ENCODE data around the gene SHPK. TPM values are rescaled to one million over a fixed set of nuclear protein-coding genes. Genes with fewer than 3 reads are reported as not detected.
"Not testable (repeated sequence)": the region's sequence is repeated elsewhere in the genome, so short reads cannot be mapped to it uniquely, and the experiment has no call there.

SHPK gene
- total RNA-seq, 1 experiment from 2014 or later, result 21.4 TPM

DNA sequence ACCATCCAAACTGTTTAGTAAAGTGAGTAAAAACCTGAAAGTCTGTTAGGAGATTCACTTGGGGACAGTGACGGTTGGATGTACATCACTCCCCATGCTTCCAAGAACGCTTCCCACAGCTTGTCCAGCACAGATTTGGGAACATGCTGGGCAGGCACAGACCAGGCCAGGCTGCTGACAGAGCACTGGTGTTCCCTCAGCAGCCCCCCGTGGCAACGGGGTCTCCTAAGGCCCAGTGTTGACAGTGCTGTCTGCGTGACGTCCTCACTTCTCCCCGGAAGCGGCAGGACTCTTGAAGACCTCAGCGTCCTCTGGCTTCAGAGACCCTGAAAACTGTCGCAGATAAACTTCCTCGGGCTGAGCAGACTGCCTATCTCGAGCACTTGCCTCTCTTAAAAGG lies 69.5 kb downstream of the SHPK start:
- H4K20me1 ChIP-seq (ENCODE audit: insufficient read depth), result no peaks in the 10 kb centered on the region
- no peaks in the 10 kb centered on the region for H3K9me3 ChIP-seq (ENCODE audit: insufficient read depth, low read depth)
- BruUV-seq (replicated peaks), result no TSS peak
- TF ChIP-seq, protein P1, sequence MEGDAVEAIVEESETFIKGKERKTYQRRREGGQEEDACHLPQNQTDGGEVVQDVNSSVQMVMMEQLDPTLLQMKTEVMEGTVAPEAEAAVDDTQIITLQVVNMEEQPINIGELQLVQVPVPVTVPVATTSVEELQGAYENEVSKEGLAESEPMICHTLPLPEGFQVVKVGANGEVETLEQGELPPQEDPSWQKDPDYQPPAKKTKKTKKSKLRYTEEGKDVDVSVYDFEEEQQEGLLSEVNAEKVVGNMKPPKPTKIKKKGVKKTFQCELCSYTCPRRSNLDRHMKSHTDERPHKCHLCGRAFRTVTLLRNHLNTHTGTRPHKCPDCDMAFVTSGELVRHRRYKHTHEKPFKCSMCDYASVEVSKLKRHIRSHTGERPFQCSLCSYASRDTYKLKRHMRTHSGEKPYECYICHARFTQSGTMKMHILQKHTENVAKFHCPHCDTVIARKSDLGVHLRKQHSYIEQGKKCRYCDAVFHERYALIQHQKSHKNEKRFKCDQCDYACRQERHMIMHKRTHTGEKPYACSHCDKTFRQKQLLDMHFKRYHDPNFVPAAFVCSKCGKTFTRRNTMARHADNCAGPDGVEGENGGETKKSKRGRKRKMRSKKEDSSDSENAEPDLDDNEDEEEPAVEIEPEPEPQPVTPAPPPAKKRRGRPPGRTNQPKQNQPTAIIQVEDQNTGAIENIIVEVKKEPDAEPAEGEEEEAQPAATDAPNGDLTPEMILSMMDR (conservative IDR thresholded peaks at IDR 0.05), result no peak
- TF ChIP-seq EZH2 (IDR thresholded peaks at IDR 0.05; ENCODE audit: low read depth), result no peak
- H3F3A ChIP-seq (ENCODE audit: insufficient read depth, low read depth), result peaks cover 8% of the 10 kb centered on the region; the same call in 1 of the 2 replicates
- no peaks in the 10 kb centered on the region for H3K79me2 ChIP-seq (ENCODE audit: low read depth)
- no peaks in the 10 kb centered on the region for H3K4me1 ChIP-seq (replicated peaks; ENCODE audit: insufficient read depth)
- no peak overlapping the region for H2AFZ ChIP-seq
- POLR2A ChIA-PET (ENCODE audit: unreplicated experiment), result interaction anchor here (0.7 kb wide), 1 partner anchor 26 kb away, joined by 4 read pairs; no protein-coding TSS in a partner anchor
- H3K27ac ChIP-seq, result no peak overlapping the region
- H3K4me2 ChIP-seq, result no peak overlapping the region
- H3K27me3 ChIP-seq (ENCODE audit: insufficient read depth, low read depth), result no peaks in the 10 kb centered on the region
- no peaks in the 10 kb centered on the region for H3K36me3 ChIP-seq (ENCODE audit: low read depth)
- no peak overlapping the region for H3K4me3 ChIP-seq
- no peak for DNase-seq
- intact Hi-C loops (cut with micrococcal nuclease; ENCODE audit: unreplicated experiment), result no loop called here
- no peaks in the 10 kb centered on the region for H3K9me2 ChIP-seq (ENCODE audit: insufficient read depth)
- CTCF ChIA-PET, result interaction anchor here (0.7 kb wide), 1 partner anchor 8 kb away, joined by 3 read pairs; no protein-coding TSS in a partner anchor

DNA sequence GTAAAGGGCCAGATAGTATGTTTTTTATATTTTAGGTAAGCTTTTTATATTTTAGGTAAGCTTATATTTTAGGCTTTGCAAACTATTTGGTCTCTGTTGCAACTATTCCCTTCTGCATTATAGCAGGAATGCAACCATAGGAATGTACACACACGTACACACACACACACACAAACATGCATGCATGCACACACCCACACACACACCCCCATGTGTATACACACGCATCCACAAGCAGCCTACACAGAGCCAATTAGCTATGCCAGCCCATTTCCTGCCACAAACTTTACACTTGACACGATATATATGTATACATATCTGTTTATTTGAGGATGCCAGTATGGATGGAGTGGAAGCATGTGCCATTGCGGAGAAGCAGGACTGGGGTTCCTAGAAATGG lies 70.9 kb downstream of the SHPK start:
- CTCF ChIA-PET, result no interaction called here
- no peaks in the 10 kb centered on the region for H4K20me1 ChIP-seq (ENCODE audit: insufficient read depth)
- intact Hi-C loops (cut with micrococcal nuclease; ENCODE audit: unreplicated experiment), result no loop called here
- no peak overlapping the region for H3K27ac ChIP-seq
- POLR2A ChIA-PET (ENCODE audit: unreplicated experiment), result no interaction called here
- no peaks in the 10 kb centered on the region for H3K27me3 ChIP-seq (ENCODE audit: insufficient read depth, low read depth)
- H3K4me3 ChIP-seq, result no peak overlapping the region
- no TSS peak for BruUV-seq (replicated peaks)
- H3K4me2 ChIP-seq, result no peak overlapping the region
- no peaks in the 10 kb centered on the region for H3K9me3 ChIP-seq (ENCODE audit: insufficient read depth, low read depth)
- no peaks in the 10 kb centered on the region for H3K9me2 ChIP-seq (ENCODE audit: insufficient read depth)
- H3K79me2 ChIP-seq (ENCODE audit: low read depth), result no peaks in the 10 kb centered on the region
- H3K4me1 ChIP-seq (replicated peaks; ENCODE audit: insufficient read depth), result no peaks in the 10 kb centered on the region
- H2AFZ ChIP-seq, result no peak overlapping the region
- peaks cover 4% of the 10 kb centered on the region; the same call in 1 of the 2 replicates for H3F3A ChIP-seq (ENCODE audit: insufficient read depth, low read depth)
- TF ChIP-seq, protein P1 (conservative IDR thresholded peaks at IDR 0.05), result no peak
- no peak for TF ChIP-seq EZH2 (IDR thresholded peaks at IDR 0.05; ENCODE audit: low read depth)
- no peak for DNase-seq
- H3K36me3 ChIP-seq (ENCODE audit: low read depth), result no peaks in the 10 kb centered on the region

- H3K27me3 ChIP-seq (ENCODE audit: insufficient read depth, low read depth); H3K4me1 ChIP-seq (replicated peaks; ENCODE audit: insufficient read depth); H3K9me2 ChIP-seq (ENCODE audit: insufficient read depth); H2AFZ ChIP-seq; H3K36me3 ChIP-seq (ENCODE audit: low read depth); POLR2A ChIA-PET (ENCODE audit: unreplicated experiment); H4K20me1 ChIP-seq (ENCODE audit: insufficient read depth); H3K79me2 ChIP-seq (ENCODE audit: low read depth); CTCF ChIA-PET; intact Hi-C loops (cut with micrococcal nuclease; ENCODE audit: unreplicated experiment); DNase-seq; H3K9me3 ChIP-seq (ENCODE audit: insufficient read depth, low read depth); BruUV-seq (replicated peaks); H3K4me3 ChIP-seq; H3K27ac ChIP-seq; H3F3A ChIP-seq (ENCODE audit: insufficient read depth, low read depth); H3K4me2 ChIP-seq: not testable (repeated sequence)
These were observed 71.8 kb downstream of the SHPK start for GRCh38 chr17:3564241-3564640.

- TF ChIP-seq EZH2 (IDR thresholded peaks at IDR 0.05; ENCODE audit: low read depth), result no peak
- TF ChIP-seq, protein P1 (conservative IDR thresholded peaks at IDR 0.05), result no peak
- DNase-seq, result no peak
- H3K4me2 ChIP-seq, result peak overlapping the region; percentile 68
- H3K9me3 ChIP-seq (ENCODE audit: insufficient read depth, low read depth), result no peaks in the 10 kb centered on the region
- no peaks in the 10 kb centered on the region for H3K9me2 ChIP-seq (ENCODE audit: insufficient read depth)
- no TSS peak for BruUV-seq (replicated peaks)
- CTCF ChIA-PET, result no interaction called here
- peaks cover 29% of the 10 kb centered on the region for H3K4me1 ChIP-seq (replicated peaks; ENCODE audit: insufficient read depth)
- no peaks in the 10 kb centered on the region for H3K27me3 ChIP-seq (ENCODE audit: insufficient read depth, low read depth)
- H3K27ac ChIP-seq, result peak overlapping the region; percentile 60
- H3K4me3 ChIP-seq, result peak overlapping the region; percentile 7; the same call in 1 of the 2 replicates
- peaks cover 14% of the 10 kb centered on the region for H3F3A ChIP-seq (ENCODE audit: insufficient read depth, low read depth)
- intact Hi-C loops (cut with micrococcal nuclease; ENCODE audit: unreplicated experiment), result no loop called here
- peak overlapping the region; percentile 69 for H2AFZ ChIP-seq
- POLR2A ChIA-PET (ENCODE audit: unreplicated experiment), result interaction anchor here (0.7 to 1.3 kb wide), 3 partner anchors 77 to 108 kb away, joined by 4 to 7 read pairs (median 4); partner anchors contain the start of genes CTNS and SHPK
- no peaks in the 10 kb centered on the region for H3K79me2 ChIP-seq (ENCODE audit: low read depth)
- no peaks in the 10 kb centered on the region for H3K36me3 ChIP-seq (ENCODE audit: low read depth)
- H4K20me1 ChIP-seq (ENCODE audit: insufficient read depth), result no peaks in the 10 kb centered on the region
These were observed 76.8 kb downstream of the SHPK start for GRCh38 chr17:3559270-3559645.

All from PC-9 (cell line).